Epithelial cell of proximal tubule (primary cell): ENCODE measurements around the gene FBXO45. TPM values are rescaled to one million over a fixed set of nuclear protein-coding genes. Genes with fewer than 3 reads are reported as not detected.
"Not testable (repeated sequence)": the region's sequence is repeated elsewhere in the genome, so short reads cannot be mapped to it uniquely, and the experiment has no call there.

Source experiments
- DNase-seq: peaks from one replicate; pipeline ENCODE4 v3.0.0-alpha.2; 2011; ENCODE audit warnings: low read depth
- H3K4me3 ChIP-seq: 2 replicates; pipeline ENCODE4 v1.5.1; 2011; ENCODE audit warnings: low read depth, mild to moderate bottlenecking, low read length
- CTCF ChIP-seq: conservative IDR thresholded peaks from 2 replicates; pipeline ENCODE4 v1.5.1; 2012; ENCODE audit warnings: low read depth, mild to moderate bottlenecking, low read length
- total RNA-seq: library from RNA; depleted of rRNA; stranded (reverse); fragments of >200 nt; gene quantifications from 2 replicates; pipeline ENCODE4 v1.2.3, GENCODE V29; 2015

The FBXO45 gene
- total RNA-seq, 1 donor from 2014 or later: 7.8 TPM

GRCh38 chr3:196585044-196585757 is 16.7 kb downstream of the FBXO45 start:
- no peak for DNase-seq
- TF ChIP-seq CTCF: no peak
- no peak overlapping the region for H3K4me3 ChIP-seq

- TF ChIP-seq CTCF: no peak
- H3K4me3 ChIP-seq: no peak overlapping the region
- DNase-seq: no peak
These were observed 21.8 kb downstream of the FBXO45 start for GRCh38 chr3:196590279-196590678.

- no peak for TF ChIP-seq CTCF
- no peak for DNase-seq
- H3K4me3 ChIP-seq: no peak overlapping the region
These were observed 27.9 kb downstream of the FBXO45 start for GRCh38 chr3:196596355-196596754.

DNA sequence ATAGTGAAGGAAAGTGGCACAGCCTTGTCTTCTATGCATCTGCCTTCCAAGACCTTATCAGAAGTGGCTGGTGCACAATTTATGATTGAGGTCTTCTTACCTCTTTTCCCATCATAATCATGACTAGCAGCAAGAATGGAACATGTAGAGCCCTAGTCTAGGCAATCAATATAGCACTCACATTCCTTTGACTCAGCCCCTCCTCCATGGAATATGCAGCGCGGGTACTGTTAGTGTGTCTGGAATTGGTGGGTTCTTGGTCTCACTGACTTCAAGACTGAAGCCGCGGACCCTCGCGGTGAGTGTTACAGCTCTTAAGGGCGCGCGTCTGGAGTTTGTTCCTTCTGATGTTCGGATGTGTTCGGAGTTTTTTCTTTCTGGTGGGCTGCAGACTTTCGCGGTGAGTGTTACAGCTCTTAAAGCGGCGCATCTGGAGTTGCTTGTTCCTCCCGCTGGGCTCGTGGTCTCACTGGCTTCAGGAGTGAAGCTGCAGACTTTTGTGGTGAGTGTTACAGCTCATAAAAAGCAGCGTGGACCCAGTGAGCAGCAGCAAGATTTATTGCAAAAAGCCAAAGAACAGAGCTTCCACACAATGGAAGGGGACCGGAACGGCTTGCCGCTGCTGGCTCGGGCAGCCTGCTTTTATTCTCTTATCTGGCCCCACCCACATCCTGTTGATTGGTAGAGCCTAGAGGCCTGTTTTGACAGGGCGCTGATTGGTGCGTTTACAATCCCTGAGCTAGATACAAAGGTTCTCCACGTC is 29.7 kb downstream of the FBXO45 start:
- H3K4me3 ChIP-seq: peak overlapping the region; percentile 35
- not testable (repeated sequence) for DNase-seq

- H3K4me3 ChIP-seq: no peak overlapping the region
- DNase-seq: no peak
- TF ChIP-seq CTCF: no peak
These were observed 31.3 kb downstream of the FBXO45 start for GRCh38 chr3:196599734-196600128.

GRCh38 chr3:196600359-196600758 is 31.9 kb downstream of the FBXO45 start:
- DNase-seq: no peak
- H3K4me3 ChIP-seq: no peak overlapping the region
- no peak for TF ChIP-seq CTCF

- no peak for TF ChIP-seq CTCF
- H3K4me3 ChIP-seq: no peak overlapping the region
- no peak for DNase-seq
These were observed 34.2 kb downstream of the FBXO45 start for GRCh38 chr3:196602673-196603072.
